ENCODE measurements around the gene MAML3. TPM values are rescaled to one million over a fixed set of nuclear protein-coding genes. Genes with fewer than 3 reads are reported as not detected.

The MAML3 gene
- total and polyA plus RNA-seq, 2 of the 13 experiments (the other 11 are each of a cell fraction or from before 2014, with no cell fraction given) = 0.05 to 0.13 TPM

DNA sequence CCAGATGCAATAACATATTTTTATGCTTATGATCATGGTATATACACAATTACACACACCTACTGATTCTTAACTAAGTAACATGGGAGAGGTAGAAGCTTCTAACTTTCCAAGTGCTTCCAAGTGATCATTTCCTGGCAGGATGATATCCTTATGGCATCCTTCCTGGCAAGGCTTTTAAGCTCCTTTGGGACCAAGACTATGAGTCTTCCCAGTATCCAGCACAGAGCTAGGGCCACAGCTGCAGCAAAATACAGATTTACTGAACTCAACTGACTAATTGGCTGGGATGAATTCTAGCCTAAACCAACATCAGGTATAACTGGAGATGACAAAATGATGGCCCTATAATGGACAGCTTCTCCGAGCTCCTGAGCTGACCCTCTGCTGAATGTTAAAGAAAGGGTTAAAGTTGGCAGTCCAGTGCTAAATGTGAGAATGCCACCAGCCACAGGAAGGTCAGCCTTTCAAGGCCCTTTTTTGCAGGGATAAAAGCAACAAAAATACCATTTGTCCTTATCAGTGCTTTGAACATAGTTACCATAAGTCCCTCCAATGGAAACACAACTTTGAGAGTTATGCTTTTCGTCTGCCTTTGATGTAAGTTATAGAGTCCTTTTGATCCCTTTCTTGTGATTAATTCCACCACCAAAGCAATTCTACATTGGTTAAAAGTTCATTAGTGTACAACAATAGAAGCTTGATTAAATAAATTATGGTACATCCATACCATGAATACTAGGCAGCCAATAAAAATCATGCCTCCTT lies 415.0 kb downstream of the MAML3 start (continued):
- TF ChIP-seq ZNF609 (CRISPR knock-in tag; IDR thresholded peaks at IDR 0.05; ENCODE audit: borderline replicate concordance) (peak; percentile 45; the same call in 1 of the 2 replicates), ZNF468 (CRISPR knock-in tag; IDR thresholded peaks at IDR 0.05) (no peak), DMAP1 (CRISPR knock-in tag; IDR thresholded peaks at IDR 0.05) (0 out of 2 replicates have a peak, but pooled peaks have one; percentile 21), HNF1B (CRISPR knock-in tag; IDR thresholded peaks at IDR 0.05) (peak; percentile 52; the same call in 1 of the 2 replicates), NR2F6 (IDR thresholded peaks at IDR 0.05) (peak; percentile 78), NR2F6 (CRISPR knock-in tag; IDR thresholded peaks at IDR 0.05) (peak; percentile 93), SIX1 (CRISPR knock-in tag; IDR thresholded peaks at IDR 0.05; ENCODE audit: borderline replicate concordance) (peak; percentile 49; the same call in 1 of the 2 replicates), ZNF607 (CRISPR knock-in tag; IDR thresholded peaks at IDR 0.05; ENCODE audit: borderline replicate concordance) (no peak), HMG20A (CRISPR knock-in tag; IDR thresholded peaks at IDR 0.05; ENCODE audit: borderline replicate concordance) (peak; percentile 79; the same call in 1 of the 2 replicates), DPF2 (CRISPR knock-in tag; IDR thresholded peaks at IDR 0.05; ENCODE audit: borderline replicate concordance, low read depth) (peak; percentile 61; the same call in 1 of the 2 replicates), PRDM15 (CRISPR knock-in tag; IDR thresholded peaks at IDR 0.05) (no peak), TEAD3 (CRISPR knock-in tag; optimal IDR thresholded peaks at IDR 0.05; ENCODE audit: borderline replicate concordance) (peak; percentile 87), ZNF441 (CRISPR knock-in tag; IDR thresholded peaks at IDR 0.05; ENCODE audit: borderline replicate concordance) (no peak), ZNF547 (CRISPR knock-in tag; IDR thresholded peaks at IDR 0.05) (no peak), PHF20 (CRISPR knock-in tag; IDR thresholded peaks at IDR 0.05) (no peak), KLF9 (CRISPR knock-in tag; IDR thresholded peaks at IDR 0.05; ENCODE audit: low read depth) (no peak), ARNTL (CRISPR knock-in tag; IDR thresholded peaks at IDR 0.05) (no peak), GATAD2A (CRISPR knock-in tag; IDR thresholded peaks at IDR 0.05) (peak; percentile 77)
- TF ChIP-seq, protein P1, sequence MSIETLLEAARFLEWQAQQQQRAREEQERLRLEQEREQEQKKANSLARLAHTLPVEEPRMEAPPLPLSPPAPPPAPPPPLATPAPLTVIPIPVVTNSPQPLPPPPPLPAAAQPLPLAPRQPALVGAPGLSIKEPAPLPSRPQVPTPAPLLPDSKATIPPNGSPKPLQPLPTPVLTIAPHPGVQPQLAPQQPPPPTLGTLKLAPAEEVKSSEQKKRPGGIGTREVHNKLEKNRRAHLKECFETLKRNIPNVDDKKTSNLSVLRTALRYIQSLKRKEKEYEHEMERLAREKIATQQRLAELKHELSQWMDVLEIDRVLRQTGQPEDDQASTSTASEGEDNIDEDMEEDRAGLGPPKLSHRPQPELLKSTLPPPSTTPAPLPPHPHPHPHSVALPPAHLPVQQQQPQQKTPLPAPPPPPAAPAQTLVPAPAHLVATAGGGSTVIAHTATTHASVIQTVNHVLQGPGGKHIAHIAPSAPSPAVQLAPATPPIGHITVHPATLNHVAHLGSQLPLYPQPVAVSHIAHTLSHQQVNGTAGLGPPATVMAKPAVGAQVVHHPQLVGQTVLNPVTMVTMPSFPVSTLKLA (IDR thresholded peaks at IDR 0.05) = no peak

Data from HepG2 (cell line).